ENCODE data around the gene PYY.

GRCh38 chr17:43942051-43942685, 11.6 kb downstream of the PYY start, which contains the start of gene PPY:
- no peak for TF ChIP-seq GATA2 (IDR thresholded peaks at IDR 0.05; ENCODE audit: low read depth, low read length)
- no peak for TF ChIP-seq GATA3 (IDR thresholded peaks at IDR 0.05; ENCODE audit: low read depth, low read length)
